ENCODE measurements around the gene SNAP91.
"Not testable (repeated sequence)": the region's sequence is repeated elsewhere in the genome, so short reads cannot be mapped to it uniquely, and the experiment has no call there.

Gene SNAP91

DNA sequence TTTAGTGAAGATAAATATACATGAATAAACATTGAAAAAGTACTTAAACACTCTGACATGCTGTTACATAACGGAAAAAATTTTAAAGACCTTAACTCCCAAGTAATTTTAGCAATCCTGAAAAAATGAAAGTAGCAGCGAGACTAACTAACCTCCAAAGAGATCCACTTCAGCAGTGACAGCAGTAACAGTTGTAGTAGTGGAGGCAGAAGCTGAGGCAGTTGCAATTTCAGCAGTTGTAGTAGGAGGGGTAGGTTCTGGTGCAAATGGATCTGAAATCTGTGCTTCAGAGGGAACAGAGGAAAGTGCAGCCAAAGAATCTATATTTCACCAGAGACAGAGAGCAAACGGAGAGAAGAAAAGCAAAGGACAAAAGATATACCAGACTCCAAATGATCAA is 107.8 kb downstream of the SNAP91 start:
- H3K4me3 Mint-ChIP-seq = no peak overlapping the region
- H3K9me3 Mint-ChIP-seq = no peaks in the 10 kb centered on the region
- DNase-seq = no peak

DNA sequence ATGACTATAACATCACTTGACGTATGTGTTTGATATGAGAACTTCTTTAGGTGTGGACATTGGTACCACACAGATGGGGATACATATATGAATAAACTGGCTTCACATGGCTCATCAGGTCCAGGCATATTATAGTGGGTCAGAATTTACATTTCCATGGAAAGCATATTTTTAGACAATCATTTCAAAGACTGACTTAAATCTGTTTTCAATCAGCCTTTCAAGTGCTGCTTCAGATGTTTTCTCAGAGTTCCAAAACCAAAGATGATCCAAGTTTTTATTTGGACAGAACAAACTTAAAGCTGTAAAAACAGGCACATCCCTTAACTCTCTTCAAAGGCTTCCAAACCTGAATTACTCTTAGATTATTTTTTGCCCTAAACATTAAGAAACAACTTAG is 108.4 kb downstream of the SNAP91 start:
- no peak overlapping the region for H3K4me3 Mint-ChIP-seq
- no peak overlapping the region for H3K27ac Mint-ChIP-seq
- no peaks in the 10 kb centered on the region for H3K9me3 Mint-ChIP-seq
- no peak for DNase-seq
- no peaks in the 10 kb centered on the region for H3K4me1 Mint-ChIP-seq (ENCODE audit: low read depth)
- H3K36me3 Mint-ChIP-seq (ENCODE audit: low read depth) = no peaks in the 10 kb centered on the region
- no peaks in the 10 kb centered on the region for H3K27me3 Mint-ChIP-seq

More for the DNA sequence above, 107.8 kb downstream of the SNAP91 start:
- Mint-ChIP-seq H3K36me3 (ENCODE audit: low read depth) (no peaks in the 10 kb centered on the region), H3K4me1 (ENCODE audit: low read depth) (no peaks in the 10 kb centered on the region), H3K27ac (no peak overlapping the region), H3K27me3 (no peaks in the 10 kb centered on the region)

DNA sequence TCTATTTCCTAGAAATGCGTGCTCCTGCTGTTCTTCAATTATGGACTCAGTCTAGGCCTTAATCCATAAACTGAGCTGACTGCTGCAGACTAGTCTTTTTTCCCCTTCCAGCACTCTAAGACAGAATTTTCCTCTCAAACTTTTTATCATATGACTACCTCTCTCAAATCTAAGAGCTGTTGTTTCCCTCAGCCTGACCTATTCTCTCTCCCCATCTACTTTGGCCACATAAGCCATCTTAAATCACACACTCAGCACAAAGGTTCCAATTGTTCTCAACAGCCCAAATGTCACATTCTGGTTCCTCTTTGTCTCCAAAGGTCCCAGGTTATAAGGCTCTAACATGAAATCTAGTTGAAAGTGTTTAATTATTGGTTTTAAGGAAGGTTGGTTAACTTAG is 111.4 kb downstream of the SNAP91 start:
- no peaks in the 10 kb centered on the region for H3K27me3 Mint-ChIP-seq
- no peak overlapping the region for H3K27ac Mint-ChIP-seq
- H3K9me3 Mint-ChIP-seq = no peaks in the 10 kb centered on the region
- DNase-seq = no peak
- H3K36me3 Mint-ChIP-seq (ENCODE audit: low read depth) = no peaks in the 10 kb centered on the region
- no peaks in the 10 kb centered on the region for H3K4me1 Mint-ChIP-seq (ENCODE audit: low read depth)
- H3K4me3 Mint-ChIP-seq = no peak overlapping the region

DNA sequence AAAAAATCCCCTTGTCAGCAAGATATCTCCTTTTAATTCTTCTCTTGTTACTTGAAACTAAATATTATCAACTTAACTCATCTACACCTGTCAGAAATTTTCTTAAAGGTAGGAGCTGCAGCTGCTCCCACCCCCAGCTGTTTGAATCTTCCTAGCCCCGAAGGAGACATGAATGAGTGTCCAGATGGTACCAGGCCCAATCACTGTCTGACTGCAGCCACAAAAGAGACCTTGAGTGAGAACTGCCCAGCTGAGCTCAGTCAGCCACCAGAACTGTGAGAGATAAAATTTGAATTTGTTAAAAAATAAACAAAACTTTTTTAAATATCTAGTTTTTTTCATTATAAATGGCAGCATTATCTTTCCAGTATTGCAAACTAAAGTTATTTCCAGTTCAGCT is 111.8 kb downstream of the SNAP91 start:
- DNase-seq = no peak
- Mint-ChIP-seq H3K4me3 (no peak overlapping the region), H3K36me3 (ENCODE audit: low read depth) (no peaks in the 10 kb centered on the region), H3K4me1 (ENCODE audit: low read depth) (no peaks in the 10 kb centered on the region), H3K27ac (no peak overlapping the region), H3K27me3 (no peaks in the 10 kb centered on the region), H3K9me3 (no peaks in the 10 kb centered on the region)

DNA sequence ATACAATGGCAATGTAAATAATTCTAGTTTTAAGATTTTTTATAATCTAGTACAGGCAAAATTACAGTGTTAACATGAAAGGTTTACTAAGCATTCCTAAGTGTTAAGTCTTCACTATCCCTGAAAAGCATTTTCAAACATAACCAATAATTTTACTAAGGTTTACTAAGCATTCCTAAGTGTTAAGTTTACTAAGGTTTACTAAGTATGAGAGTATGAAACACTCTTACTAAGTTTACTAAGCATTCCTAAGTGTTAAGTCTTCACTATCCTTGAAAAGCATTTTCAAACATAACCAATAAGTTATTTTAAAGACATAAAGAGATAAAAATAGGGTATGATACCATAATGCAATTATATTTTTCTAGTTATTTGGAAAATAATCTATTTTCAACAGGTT is 114.0 kb downstream of the SNAP91 start:
- H3K36me3 Mint-ChIP-seq (ENCODE audit: low read depth) = no peaks in the 10 kb centered on the region

DNA sequence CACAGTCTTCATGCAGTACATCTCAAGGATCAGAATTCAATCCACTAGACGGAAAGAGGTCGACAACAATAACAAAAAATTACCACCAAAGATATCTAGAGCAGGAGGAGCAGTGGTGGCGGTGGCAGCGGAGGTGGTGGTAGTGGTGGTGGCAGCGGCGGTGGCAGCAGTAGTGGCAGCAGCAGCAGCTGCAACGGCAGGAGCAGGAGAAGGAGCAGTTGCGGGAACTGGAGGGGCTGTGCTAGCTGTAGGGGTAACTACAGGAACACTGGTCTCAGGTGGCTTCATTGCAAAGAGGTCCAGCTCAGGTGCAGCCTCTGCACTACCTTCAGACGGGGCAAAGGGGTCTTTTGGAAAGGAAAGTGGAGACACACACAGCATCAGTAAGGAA is 115.5 kb downstream of the SNAP91 start:
- no peak for DNase-seq
- no peaks in the 10 kb centered on the region for H3K36me3 Mint-ChIP-seq (ENCODE audit: low read depth)
- H3K27ac Mint-ChIP-seq = no peak overlapping the region
- no peaks in the 10 kb centered on the region for H3K4me1 Mint-ChIP-seq (ENCODE audit: low read depth)
- no peak overlapping the region for H3K4me3 Mint-ChIP-seq
- no peaks in the 10 kb centered on the region for H3K9me3 Mint-ChIP-seq
- H3K27me3 Mint-ChIP-seq = no peaks in the 10 kb centered on the region

More for the DNA sequence above, 114.0 kb downstream of the SNAP91 start:
- no peak overlapping the region for H3K27ac Mint-ChIP-seq
- H3K27me3 Mint-ChIP-seq = no peaks in the 10 kb centered on the region
- no peaks in the 10 kb centered on the region for H3K9me3 Mint-ChIP-seq
- DNase-seq = no peak
- no peak overlapping the region for H3K4me3 Mint-ChIP-seq
- H3K4me1 Mint-ChIP-seq (ENCODE audit: low read depth) = no peaks in the 10 kb centered on the region

DNA sequence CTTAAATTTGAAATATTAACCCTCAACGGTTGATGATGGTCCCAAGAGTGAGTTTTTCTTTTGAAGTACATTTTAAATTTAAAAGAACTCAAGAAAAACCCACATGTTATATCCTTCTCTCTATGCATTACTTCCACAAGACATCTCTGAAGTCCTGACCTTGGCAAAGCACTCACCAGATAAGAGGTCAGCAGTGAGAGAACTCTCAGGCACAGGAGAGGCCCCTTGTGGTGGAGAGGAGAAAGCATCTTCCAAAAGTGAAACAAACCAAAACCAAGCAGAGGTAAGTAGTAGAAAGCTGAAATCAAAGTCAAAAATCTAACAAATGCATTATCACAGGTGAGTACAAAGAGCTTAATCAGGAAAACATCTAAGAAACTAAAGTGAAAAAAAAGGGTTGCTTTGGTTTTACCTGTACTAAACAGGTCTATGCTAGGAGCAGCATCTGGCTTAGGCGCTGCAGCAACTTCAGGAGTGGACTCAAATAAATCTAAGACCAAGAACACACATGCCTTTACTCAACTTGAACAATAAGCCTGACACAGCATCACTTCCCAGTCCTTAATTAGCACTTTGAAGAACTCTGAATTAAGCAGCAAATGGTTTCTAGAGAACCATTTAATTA is 116.0 kb downstream of the SNAP91 start:
- H3K4me1 Mint-ChIP-seq (ENCODE audit: low read depth) = no peaks in the 10 kb centered on the region
- H3K36me3 Mint-ChIP-seq (ENCODE audit: low read depth) = no peaks in the 10 kb centered on the region
- H3K4me3 Mint-ChIP-seq = no peak overlapping the region
- no peak overlapping the region for H3K27ac Mint-ChIP-seq
- no peak for DNase-seq
- H3K27me3 Mint-ChIP-seq = no peaks in the 10 kb centered on the region
- no peaks in the 10 kb centered on the region for H3K9me3 Mint-ChIP-seq

DNA sequence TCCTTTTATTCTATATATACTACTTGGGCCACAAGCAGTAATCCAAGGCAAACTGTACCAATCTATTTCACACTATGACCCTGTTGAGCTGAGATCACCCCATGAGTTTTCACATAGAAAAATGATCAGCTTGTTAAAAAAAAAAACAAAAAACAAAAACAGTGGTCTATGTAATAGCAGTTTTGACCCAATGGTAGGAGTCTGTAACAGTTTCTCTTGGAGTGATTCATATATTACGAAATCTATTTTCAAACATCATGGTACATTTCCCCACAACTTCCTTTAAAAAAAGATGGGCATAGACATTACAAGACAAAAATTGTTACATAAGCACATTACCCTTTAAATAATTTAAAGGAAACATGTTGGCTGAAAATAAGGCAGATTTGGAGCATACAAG is 118.5 kb downstream of the SNAP91 start:
- no peaks in the 10 kb centered on the region for H3K36me3 Mint-ChIP-seq (ENCODE audit: low read depth)
- no peak overlapping the region for H3K4me3 Mint-ChIP-seq
- no peaks in the 10 kb centered on the region for H3K27me3 Mint-ChIP-seq
- DNase-seq = no peak
- H3K4me1 Mint-ChIP-seq (ENCODE audit: low read depth) = no peaks in the 10 kb centered on the region
- no peak overlapping the region for H3K27ac Mint-ChIP-seq
- H3K9me3 Mint-ChIP-seq = no peaks in the 10 kb centered on the region

DNA sequence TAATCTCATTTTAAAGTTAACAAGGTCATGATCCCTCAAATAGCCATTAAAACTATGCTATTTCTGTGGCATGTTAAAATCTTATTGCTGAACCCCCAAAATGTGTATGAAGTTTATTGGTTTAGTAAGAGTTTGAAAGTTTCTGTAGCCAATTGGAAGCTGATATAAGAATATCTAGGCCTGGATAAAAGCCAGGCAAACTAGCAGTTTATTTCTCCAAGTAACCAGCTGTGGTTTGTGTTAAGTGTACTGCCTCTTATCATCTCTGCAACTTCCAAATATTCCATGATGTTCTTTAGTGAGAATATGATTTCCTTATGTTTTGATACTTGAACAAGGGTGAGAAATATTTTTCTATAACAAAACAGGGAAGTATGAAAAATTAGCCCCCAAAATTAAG is 119.8 kb downstream of the SNAP91 start:
- H3K9me3 Mint-ChIP-seq = no peaks in the 10 kb centered on the region
- H3K27me3 Mint-ChIP-seq = no peaks in the 10 kb centered on the region
- no peak for DNase-seq
- H3K4me3 Mint-ChIP-seq = no peak overlapping the region
- no peaks in the 10 kb centered on the region for H3K36me3 Mint-ChIP-seq (ENCODE audit: low read depth)
- H3K27ac Mint-ChIP-seq = no peak overlapping the region
- H3K4me1 Mint-ChIP-seq (ENCODE audit: low read depth) = no peaks in the 10 kb centered on the region

DNA sequence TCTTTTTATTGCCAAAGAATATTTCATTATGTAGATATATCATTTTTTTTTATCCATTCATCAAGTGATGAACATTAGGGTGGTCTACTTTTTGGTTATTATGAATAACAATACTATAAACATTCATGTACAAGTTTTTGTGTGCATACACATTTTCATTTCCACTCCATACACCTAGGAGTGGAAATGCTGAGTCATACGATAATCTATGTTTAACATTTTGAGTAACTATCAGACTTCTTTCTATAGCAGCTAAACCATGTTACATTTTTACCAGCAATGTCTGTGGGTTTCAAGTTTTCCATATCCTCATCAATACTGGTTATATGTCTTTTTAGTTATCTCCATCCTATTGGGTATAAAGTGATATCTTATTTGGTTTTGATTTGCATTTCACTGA is 130.8 kb downstream of the SNAP91 start:
- Mint-ChIP-seq H3K9me3 (no peaks in the 10 kb centered on the region), H3K4me1 (ENCODE audit: low read depth) (no peaks in the 10 kb centered on the region), H3K36me3 (ENCODE audit: low read depth) (no peaks in the 10 kb centered on the region), H3K27ac (no peak overlapping the region), H3K27me3 (peaks cover 8% of the 10 kb centered on the region), H3K4me3 (no peak overlapping the region)
- DNase-seq = no peak

DNA sequence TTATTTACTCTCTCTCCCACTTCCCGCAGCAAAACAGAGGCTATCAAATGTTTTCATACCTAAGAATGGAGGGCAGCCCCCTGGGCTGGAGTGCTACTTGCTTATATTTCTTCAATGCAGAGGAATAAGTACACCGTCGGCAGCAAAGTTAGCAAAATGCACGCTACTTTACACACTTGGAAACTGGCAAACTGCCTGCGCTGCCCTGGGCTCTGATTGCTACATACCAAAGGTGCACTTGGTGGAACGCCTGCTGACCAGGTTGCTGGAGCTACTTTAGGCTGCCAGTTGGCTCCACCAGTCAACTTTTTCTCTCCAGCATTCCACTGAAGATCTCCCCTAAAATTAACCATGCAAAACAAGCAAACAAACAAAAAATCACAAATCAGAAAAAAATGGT is 134.1 kb downstream of the SNAP91 start:
- Mint-ChIP-seq H3K9me3 (no peaks in the 10 kb centered on the region), H3K27me3 (peaks cover 7% of the 10 kb centered on the region), H3K36me3 (ENCODE audit: low read depth) (no peaks in the 10 kb centered on the region), H3K27ac (no peak overlapping the region), H3K4me3 (no peak overlapping the region), H3K4me1 (ENCODE audit: low read depth) (no peaks in the 10 kb centered on the region)
- DNase-seq = no peak

DNA sequence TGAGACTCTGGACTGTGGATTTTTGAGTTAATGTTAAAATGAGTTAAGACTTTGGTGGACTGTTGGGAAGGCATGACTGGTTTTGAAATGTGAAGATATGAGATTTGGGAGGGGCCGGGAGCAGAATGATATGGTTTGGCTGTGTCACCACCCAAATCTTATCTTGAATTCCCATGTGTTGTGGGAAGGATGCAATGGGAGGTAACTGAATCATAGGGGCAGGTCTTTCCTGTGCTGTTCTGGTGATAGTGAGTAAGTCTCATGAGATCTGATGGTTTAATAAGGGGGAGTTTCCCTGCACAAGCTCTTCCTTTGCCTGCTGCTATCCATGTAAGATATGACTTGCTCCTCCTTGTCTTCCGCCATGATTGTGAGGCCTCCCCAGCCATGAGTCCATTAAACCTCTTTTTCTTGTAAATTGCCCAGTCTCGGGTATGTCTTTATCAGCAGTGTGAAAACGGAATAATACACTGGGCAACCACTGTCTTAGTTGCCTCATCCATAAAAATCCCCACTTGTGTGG is 137.2 kb downstream of the SNAP91 start:
- not testable (repeated sequence) for H3K4me1 Mint-ChIP-seq (ENCODE audit: low read depth); H3K4me3 Mint-ChIP-seq; H3K27ac Mint-ChIP-seq

DNA sequence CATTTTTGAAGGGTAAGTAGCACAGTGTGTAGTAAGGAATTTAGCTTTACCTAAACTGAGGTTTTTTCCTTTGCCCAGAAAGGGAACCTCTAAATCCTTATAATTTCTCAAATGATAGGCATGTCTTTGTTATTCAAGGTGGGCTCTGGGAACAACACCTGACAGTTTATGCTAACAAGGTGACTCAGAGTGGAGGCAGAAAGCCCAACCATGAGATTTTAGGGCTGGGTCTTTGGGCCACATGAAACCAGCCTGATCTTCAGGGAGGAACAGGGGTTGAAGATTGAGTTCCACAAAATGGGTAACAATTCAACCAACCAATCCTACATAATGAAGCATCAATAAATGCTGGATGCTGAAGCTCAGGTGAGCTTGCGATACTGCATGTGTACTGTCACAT is 149.9 kb downstream of the SNAP91 start:
- H3K4me1 Mint-ChIP-seq (ENCODE audit: low read depth) = no peaks in the 10 kb centered on the region
- H3K36me3 Mint-ChIP-seq (ENCODE audit: low read depth) = no peaks in the 10 kb centered on the region
- DNase-seq = no peak
- H3K27ac Mint-ChIP-seq = no peak overlapping the region
- H3K27me3 Mint-ChIP-seq = peaks cover 2% of the 10 kb centered on the region
- no peaks in the 10 kb centered on the region for H3K9me3 Mint-ChIP-seq
- H3K4me3 Mint-ChIP-seq = no peak overlapping the region

More for the DNA sequence above, 137.2 kb downstream of the SNAP91 start:
- not testable (repeated sequence) for DNase-seq; H3K27me3 Mint-ChIP-seq; H3K36me3 Mint-ChIP-seq (ENCODE audit: low read depth); H3K9me3 Mint-ChIP-seq

DNA sequence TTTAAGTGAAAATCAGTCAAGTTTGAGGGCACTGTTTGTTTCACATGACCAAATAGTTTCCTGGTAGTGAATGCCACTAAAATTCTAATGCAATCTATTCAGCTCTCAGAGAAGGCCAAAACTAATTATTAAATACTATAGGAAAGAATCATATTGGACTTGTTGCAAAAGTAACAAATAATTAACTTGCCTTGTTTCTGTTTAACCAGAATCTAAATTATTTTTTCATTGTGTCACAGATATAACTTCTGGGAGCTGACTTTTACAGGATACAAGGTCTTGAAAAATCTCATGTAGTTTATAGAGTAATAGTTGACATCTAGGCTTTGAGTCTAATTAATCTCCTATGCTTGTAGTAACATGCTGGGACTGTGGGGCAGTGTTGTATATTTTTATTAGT is 152.0 kb downstream of the SNAP91 start:
- Mint-ChIP-seq H3K27me3 (peaks cover 2% of the 10 kb centered on the region), H3K9me3 (no peaks in the 10 kb centered on the region), H3K27ac (no peak overlapping the region), H3K4me3 (no peak overlapping the region), H3K4me1 (ENCODE audit: low read depth) (no peaks in the 10 kb centered on the region), H3K36me3 (ENCODE audit: low read depth) (no peaks in the 10 kb centered on the region)
- DNase-seq = no peak

DNA sequence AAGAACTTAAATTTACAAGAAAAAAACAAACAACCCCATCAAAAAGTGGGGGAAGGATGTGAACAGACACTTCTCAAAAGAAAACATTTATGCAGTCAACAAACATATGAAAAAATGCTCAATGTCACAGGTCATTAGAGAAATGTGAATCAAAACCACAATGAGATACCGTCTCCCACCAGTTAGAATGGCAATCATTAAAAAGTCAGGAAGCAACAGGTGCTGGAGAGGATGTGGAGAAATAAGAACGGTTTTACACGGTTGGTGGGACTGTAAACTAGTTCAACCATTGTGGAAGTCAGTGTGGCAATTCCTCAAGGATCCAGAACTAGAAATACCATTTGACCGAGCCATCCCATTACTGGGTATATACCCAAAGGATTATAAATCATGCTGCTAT is 157.2 kb downstream of the SNAP91 start:
- H3K4me3 Mint-ChIP-seq; DNase-seq; H3K9me3 Mint-ChIP-seq; H3K36me3 Mint-ChIP-seq (ENCODE audit: low read depth); H3K27ac Mint-ChIP-seq; H3K4me1 Mint-ChIP-seq (ENCODE audit: low read depth): not testable (repeated sequence)
- H3K27me3 Mint-ChIP-seq = peaks cover 15% of the 10 kb centered on the region

DNA sequence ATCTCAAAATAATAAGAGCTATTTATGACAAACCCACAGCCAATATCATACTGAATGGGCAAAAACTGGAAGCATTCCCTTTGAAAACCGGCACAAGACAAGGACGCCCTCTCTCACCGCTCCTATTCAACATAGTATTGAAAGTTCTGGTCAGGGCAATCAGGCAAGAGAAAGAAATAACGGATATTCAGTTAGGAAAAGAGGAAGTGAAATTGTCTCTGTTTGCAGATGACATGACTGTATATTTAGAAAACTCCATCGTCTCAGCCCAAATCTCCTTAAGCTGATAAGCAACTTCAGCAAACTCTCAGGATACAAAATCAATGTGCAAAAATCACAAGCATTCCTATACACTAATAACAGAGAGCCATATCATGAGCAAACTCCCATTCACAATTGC is 158.4 kb downstream of the SNAP91 start:
- H3K27me3 Mint-ChIP-seq = peaks cover 21% of the 10 kb centered on the region
- not testable (repeated sequence) for H3K36me3 Mint-ChIP-seq (ENCODE audit: low read depth); H3K4me1 Mint-ChIP-seq (ENCODE audit: low read depth); H3K27ac Mint-ChIP-seq; DNase-seq; H3K9me3 Mint-ChIP-seq; H3K4me3 Mint-ChIP-seq

Measured in activated T-cell treated with anti-CD3 and anti-CD28 coated beads, Interleukin-2, amount 50 U/mL, for 24 hours (primary cell).